ENCODE data around the gene C2CD3. TPM values are rescaled to one million over a fixed set of nuclear protein-coding genes. Genes with fewer than 3 reads are reported as not detected.

C2CD3 gene
- total RNA-seq, 1 experiment from 2014 or later, result 16.1 TPM

- no peak for DNase-seq (ENCODE audit: low read depth)
Measured at GRCh38 chr11:73980001-73980961, 190.5 kb downstream of the C2CD3 start.

GRCh38 chr11:73978576-73979086, 192.2 kb downstream of the C2CD3 start:
- no peak for DNase-seq (ENCODE audit: low read depth)

- no peak for DNase-seq (ENCODE audit: low read depth)
Measured at GRCh38 chr11:73977856-73978519, 192.8 kb downstream of the C2CD3 start.

GRCh38 chr11:73976451-73977151, 194.2 kb downstream of the C2CD3 start:
- no peak for DNase-seq (ENCODE audit: low read depth)

- no peak for DNase-seq (ENCODE audit: low read depth)
Measured at GRCh38 chr11:73975479-73975757, 195.4 kb downstream of the C2CD3 start.

- no peak for DNase-seq (ENCODE audit: low read depth)
Measured at GRCh38 chr11:73974604-73975478, 196.0 kb downstream of the C2CD3 start.

- DNase-seq (ENCODE audit: low read depth), result no peak
Measured at GRCh38 chr11:73972620-73973449, 198.0 kb downstream of the C2CD3 start.

- DNase-seq (ENCODE audit: low read depth), result no peak
Measured at GRCh38 chr11:73972187-73972586, 198.6 kb downstream of the C2CD3 start.

- DNase-seq (ENCODE audit: low read depth), result no peak
Measured at GRCh38 chr11:73971175-73971719, 199.6 kb downstream of the C2CD3 start.

- DNase-seq (ENCODE audit: low read depth), result no peak
Measured at GRCh38 chr11:73969991-73970800, 200.6 kb downstream of the C2CD3 start.

- no peak for DNase-seq (ENCODE audit: low read depth)
Measured at GRCh38 chr11:73969091-73969490, 201.7 kb downstream of the C2CD3 start.

- DNase-seq (ENCODE audit: low read depth), result no peak
Measured at GRCh38 chr11:73968356-73968966, 202.3 kb downstream of the C2CD3 start.

- peak; percentile 28 for DNase-seq (ENCODE audit: low read depth)
Measured at GRCh38 chr11:73965764-73966121, 205.1 kb downstream of the C2CD3 start.

- DNase-seq (ENCODE audit: low read depth), result peak; percentile 64
Measured at GRCh38 chr11:73965076-73965763, 205.6 kb downstream of the C2CD3 start.

GRCh38 chr11:73963861-73964260, 206.9 kb downstream of the C2CD3 start:
- no peak for DNase-seq (ENCODE audit: low read depth)
